ENCODE results near the gene USHBP1. TPM values are rescaled to one million over a fixed set of nuclear protein-coding genes. Genes with fewer than 3 reads are reported as not detected.

The USHBP1 gene, protein sequence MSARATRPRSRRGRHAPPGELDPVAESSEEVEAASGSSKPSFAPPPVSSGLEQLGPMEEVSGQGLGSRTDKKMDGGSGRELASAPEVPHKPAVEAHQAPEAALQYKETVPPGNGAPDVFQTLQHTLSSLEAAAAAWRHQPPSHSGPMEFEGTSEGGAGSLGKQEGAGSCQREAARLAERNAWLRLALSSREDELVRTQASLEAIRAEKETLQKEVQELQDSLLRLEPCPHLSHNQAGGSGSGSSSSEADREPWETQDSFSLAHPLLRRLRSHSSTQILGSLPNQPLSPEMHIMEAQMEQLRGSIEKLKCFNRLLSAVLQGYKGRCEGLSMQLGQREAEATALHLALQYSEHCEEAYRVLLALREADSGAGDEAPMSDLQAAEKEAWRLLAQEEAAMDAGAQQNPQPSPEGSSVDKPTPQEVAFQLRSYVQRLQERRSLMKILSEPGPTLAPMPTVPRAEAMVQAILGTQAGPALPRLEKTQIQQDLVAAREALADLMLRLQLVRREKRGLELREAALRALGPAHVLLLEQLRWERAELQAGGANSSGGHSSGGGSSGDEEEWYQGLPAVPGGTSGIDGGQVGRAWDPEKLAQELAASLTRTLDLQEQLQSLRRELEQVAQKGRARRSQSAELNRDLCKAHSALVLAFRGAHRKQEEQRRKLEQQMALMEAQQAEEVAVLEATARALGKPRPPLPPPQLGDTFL
- total RNA-seq: 0.07 TPM in 1 of 2 replicates, not detected in the other

DNA sequence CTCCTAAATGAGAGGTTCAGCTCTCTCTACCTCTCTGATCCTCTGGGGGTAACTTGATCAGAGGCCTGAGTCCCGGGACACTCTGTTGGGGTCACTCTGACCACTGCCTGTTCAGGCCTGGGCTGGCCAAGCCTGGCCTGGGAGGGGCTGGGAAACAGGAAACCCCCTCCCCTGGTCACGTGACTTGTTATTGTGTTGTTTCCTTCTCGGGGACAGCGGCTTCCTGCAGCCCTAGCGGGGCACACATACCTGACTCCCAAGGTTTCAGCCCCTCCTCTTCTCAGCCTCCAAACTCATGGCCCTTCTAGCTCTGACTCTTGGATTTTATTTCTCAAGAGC lies at the start of gene USHBP1:
Gene USHBP1 (minus strand): TSS at position 105 of the 339 bp plus-strand sequence. CDS start 446 bp downstream, outside the sequence.
- no peak within 1 kb of the TSS for H3K27ac Mint-ChIP-seq
- H3K36me3 Mint-ChIP-seq (ENCODE audit: low read depth): no peaks in the 10 kb centered on the region
- intact Hi-C loops (cut with micrococcal nuclease): no loop called here
- no peaks in the 10 kb centered on the region for H3K9me3 Mint-ChIP-seq
- DNase-seq (ENCODE audit: low spot score): no peak
- H3K4me1 Mint-ChIP-seq (ENCODE audit: low read depth): peaks cover 17% of the 10 kb centered on the region
- H3K4me3 Mint-ChIP-seq (ENCODE audit: low read depth): no peak within 1 kb of the TSS
- H3K27me3 Mint-ChIP-seq (ENCODE audit: low read depth): peaks cover 3% of the 10 kb centered on the region

DNA sequence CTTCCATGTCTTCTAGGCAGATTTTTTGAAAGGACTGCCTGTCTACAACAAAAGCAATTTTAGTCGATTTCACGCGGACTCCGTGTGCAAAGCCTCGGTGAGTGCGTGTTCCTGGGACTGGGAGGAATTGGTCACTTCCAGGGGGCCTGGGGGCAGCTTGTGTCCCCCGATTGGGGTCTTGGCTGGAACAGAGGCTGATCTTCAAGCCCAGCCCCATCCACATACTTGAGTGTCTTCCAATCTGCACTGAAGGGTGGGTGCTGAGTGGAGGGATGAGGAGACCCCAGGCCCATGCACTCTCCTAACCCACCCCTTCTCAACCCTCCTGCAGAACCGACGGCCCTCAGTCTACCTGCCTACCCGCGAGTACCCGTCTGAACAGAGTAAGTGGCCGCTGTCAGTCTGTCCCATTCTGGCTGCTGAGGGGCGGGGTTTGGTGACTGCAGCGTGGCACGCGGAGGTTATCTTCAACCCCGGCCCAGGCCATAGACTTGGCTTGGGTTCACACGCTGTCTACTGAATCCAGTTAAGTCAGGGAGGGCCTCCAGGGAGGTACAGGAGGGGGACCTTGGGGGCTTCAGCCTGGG lies 49.6 kb upstream of the USHBP1 start:
- intact Hi-C loops (cut with micrococcal nuclease): no loop called here
- H3K4me1 Mint-ChIP-seq (ENCODE audit: low read depth): peaks cover 16% of the 10 kb centered on the region
- H3K4me3 Mint-ChIP-seq (ENCODE audit: low read depth): no peak overlapping the region
- no peak for DNase-seq (ENCODE audit: low spot score)
- no peaks in the 10 kb centered on the region for H3K27me3 Mint-ChIP-seq (ENCODE audit: low read depth)
- H3K27ac Mint-ChIP-seq: no peak overlapping the region
- peaks cover 36% of the 10 kb centered on the region for H3K36me3 Mint-ChIP-seq (ENCODE audit: low read depth)
- H3K9me3 Mint-ChIP-seq: no peaks in the 10 kb centered on the region

DNA sequence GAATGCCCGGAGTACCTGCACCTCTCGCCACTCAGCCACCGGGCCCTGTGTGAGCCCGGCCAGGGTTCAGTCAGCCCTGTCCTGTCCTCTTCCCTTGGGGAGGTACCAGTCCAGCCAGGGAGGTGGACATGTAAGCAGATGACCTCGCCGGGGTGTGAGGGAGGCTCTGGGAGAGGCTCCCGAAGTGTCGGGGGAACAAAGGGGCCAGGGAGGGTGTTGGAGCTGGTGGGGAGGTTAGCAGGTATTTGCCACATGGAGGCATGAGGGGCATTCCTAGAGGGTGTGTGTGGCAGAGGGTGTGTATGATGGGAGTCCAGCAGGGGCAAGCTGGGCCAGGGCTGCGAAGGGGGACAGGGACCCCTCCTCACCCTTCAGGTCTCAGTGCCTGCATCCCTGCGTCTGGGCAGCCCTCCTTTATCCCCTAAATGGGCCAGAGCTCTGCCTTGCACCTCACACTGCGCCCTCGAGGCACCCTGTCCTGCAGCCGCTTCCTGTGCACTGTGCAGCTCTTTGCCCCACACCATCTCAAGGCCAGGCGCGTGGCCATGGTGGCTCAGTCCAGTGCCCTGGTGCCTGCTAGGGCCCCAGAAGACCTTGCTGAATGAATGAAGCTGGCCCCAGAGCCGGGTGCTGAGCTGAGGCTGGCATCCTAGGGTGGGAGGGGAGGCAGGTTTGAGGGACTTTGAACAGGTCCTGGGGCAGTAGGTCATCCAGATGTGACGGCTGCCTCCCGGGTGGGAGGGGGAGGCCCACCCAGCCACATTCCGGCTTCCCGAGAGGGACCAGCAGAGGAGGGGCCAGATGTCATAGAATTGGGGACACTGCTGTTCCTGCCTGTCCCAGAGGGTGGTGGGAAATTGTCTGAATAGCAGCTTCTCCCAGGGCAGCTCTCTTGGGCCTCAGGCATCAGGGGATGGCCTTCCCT lies 47.9 kb upstream of the USHBP1 start:
- H3K27ac Mint-ChIP-seq: no peak overlapping the region
- DNase-seq (ENCODE audit: low spot score): no peak
- H3K4me1 Mint-ChIP-seq (ENCODE audit: low read depth): peaks cover 23% of the 10 kb centered on the region
- no peak overlapping the region for H3K4me3 Mint-ChIP-seq (ENCODE audit: low read depth)
- no peaks in the 10 kb centered on the region for H3K27me3 Mint-ChIP-seq (ENCODE audit: low read depth)
- intact Hi-C loops (cut with micrococcal nuclease): no loop called here
- H3K9me3 Mint-ChIP-seq: no peaks in the 10 kb centered on the region
- peaks cover 35% of the 10 kb centered on the region for H3K36me3 Mint-ChIP-seq (ENCODE audit: low read depth)

DNA sequence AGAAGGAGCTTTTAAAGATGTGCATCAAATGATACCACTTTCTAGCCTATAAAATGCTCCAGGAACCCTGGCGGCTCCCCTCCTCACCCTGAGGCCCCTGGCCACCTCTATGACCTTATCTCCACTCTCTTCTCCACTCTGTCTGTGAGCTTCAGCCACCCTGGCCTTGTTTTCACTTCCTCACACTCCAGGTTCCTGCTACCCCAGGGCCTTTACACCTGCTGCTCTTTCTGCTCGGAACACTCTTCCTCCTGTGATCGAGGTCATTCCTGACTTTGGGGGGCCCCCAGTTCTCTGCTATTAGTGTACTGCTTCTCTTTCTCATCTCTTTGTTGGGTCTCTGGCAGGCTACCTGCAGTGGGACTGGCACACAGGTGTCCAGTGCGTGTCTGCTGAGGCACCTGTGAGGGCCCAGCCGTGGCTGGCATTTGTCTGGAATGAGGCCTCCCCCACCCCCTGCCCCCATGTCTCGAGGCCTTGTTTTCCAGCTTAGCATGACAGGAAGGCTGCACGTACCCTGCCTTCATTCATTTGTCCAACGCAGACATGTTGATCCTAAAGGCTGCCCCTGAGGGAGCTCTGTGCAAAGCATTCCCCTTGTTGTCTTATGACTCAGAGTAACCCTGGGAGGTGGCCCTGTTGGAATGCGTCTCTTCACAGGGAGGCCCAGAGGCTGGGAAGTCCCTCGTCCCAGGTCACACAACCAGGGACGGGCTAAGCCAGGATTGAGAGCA lies 47.1 kb upstream of the USHBP1 start:
- peaks cover 30% of the 10 kb centered on the region for H3K36me3 Mint-ChIP-seq (ENCODE audit: low read depth)
- H3K9me3 Mint-ChIP-seq: no peaks in the 10 kb centered on the region
- H3K4me1 Mint-ChIP-seq (ENCODE audit: low read depth): peaks cover 24% of the 10 kb centered on the region
- no peaks in the 10 kb centered on the region for H3K27me3 Mint-ChIP-seq (ENCODE audit: low read depth)
- peak overlapping the region; percentile 59 for H3K27ac Mint-ChIP-seq
- intact Hi-C loops (cut with micrococcal nuclease): no loop called here
- peak overlapping the region; percentile 66 for H3K4me3 Mint-ChIP-seq (ENCODE audit: low read depth)
- no peak for DNase-seq (ENCODE audit: low spot score)

DNA sequence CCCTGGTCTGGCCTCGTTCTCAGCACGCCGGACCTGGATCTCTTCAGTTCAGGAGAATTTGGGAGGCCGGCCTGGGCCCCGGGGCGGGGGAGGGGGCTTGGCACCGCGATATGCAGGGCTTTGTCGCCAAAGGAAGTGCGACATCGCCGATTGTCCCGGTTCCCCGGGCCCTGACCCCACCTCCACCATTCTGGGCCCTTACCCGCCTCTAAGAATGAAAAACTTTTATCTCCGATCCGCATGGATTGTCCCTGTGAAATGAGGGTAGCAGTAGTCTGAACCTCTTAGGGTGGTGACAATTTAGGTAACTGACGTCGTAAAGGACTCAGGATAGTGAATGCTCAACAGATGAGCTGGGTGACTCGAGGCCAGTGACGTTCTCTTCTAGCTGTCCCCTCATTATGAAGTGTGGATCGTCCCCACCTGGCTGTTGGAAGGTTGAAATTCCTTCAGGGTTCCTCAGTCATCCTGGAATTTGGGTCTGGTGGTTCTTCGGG lies 45.5 kb upstream of the USHBP1 start:
- H3K9me3 Mint-ChIP-seq: no peaks in the 10 kb centered on the region
- H3K4me3 Mint-ChIP-seq (ENCODE audit: low read depth): peak overlapping the region; percentile 98
- no peak for DNase-seq (ENCODE audit: low spot score)
- intact Hi-C loops (cut with micrococcal nuclease): loop anchor here (1.0 to 5.0 kb wide), 4 partner anchors 18 to 97 kb away; partner anchors contain the start of genes BST2, GTPBP3 and OCEL1
- H3K27me3 Mint-ChIP-seq (ENCODE audit: low read depth): no peaks in the 10 kb centered on the region
- peak overlapping the region; percentile 95 for H3K27ac Mint-ChIP-seq
- peaks cover 26% of the 10 kb centered on the region for H3K4me1 Mint-ChIP-seq (ENCODE audit: low read depth)
- H3K36me3 Mint-ChIP-seq (ENCODE audit: low read depth): peaks cover 20% of the 10 kb centered on the region

DNA sequence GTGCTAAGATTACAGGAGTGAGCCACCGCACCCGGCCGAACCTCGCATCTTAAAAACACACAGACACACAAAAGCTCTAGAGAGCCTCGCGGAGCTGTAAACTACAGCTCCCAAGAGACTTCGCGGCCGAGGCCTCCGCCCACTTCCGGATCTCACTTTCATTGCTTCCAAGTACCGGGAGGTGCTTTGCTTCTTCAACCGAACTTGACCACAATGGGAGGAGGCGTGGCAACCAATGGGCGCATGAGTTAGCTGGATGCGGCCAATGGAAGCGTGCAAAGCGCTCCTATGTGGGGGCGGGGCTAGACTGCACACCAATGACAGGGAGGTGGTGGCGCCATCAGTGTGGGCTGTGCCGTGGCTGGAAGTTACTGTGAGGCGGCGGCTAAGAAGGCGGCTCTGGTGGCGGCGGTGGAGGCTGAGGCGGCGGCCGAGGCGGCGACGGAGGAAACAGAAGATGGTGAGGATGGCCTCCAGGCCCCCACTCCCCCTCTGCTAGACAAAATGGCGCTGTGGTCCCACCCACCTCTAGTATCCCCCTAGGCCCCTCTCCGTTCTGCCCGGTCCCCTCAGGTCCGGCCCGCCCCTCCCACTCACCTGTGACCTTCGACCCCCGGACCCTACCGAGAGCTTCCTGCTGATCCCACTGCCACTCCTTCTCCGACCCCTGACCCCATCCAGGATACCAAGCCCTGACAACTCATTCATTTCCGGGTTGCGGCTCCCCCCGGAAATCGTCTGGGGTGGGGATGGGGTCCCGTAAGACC lies 44.8 kb upstream of the USHBP1 start, which contains the start of gene DDA1:
Gene DDA1 (plus strand): TSS at position 366 of the 767 bp plus-strand sequence. CDS start 92 bp downstream, at position 458.
- no peaks in the 10 kb centered on the region for H3K27me3 Mint-ChIP-seq (ENCODE audit: low read depth)

DNA sequence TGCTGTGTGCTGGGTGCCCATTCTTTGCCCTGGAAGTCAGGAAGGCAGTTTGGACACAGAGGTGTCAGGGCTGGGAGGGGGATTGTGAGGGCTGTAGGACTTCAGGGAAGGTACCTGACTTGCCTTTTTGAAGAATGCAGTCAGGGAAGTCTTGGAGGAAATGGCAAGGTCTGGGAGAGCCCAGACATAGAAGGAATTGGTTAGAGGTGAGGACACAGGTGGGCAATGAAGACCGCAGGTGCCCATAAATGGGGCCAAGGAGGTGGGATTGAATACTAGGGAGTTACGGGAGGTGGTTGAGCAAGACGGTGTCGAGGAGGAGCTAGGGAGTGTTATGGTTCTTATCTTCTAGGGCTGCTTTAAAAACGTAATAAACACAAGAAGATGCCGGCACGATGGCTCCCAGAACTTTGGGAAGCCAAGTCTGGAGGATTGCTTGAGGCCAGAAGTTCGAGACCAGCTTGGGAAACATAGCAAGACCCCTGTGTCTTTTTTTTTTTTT lies 43.4 kb upstream of the USHBP1 start:
- H3K27ac Mint-ChIP-seq: no peak overlapping the region
- H3K4me1 Mint-ChIP-seq (ENCODE audit: low read depth): peaks cover 36% of the 10 kb centered on the region
- H3K27me3 Mint-ChIP-seq (ENCODE audit: low read depth): no peaks in the 10 kb centered on the region

More for the DNA sequence above, 44.8 kb upstream of the USHBP1 start, which contains the start of gene DDA1:
- peak; percentile 99 for DNase-seq (ENCODE audit: low spot score)
- Mint-ChIP-seq H3K9me3 (no peaks in the 10 kb centered on the region), H3K4me3 (ENCODE audit: low read depth) (peak within 1 kb of the TSS; percentile 98), H3K27ac (peak within 1 kb of the TSS; percentile 95), H3K4me1 (ENCODE audit: low read depth) (peaks cover 30% of the 10 kb centered on the region), H3K36me3 (ENCODE audit: low read depth) (peaks cover 20% of the 10 kb centered on the region)
- intact Hi-C loops (cut with micrococcal nuclease): loop anchor here (1.0 to 5.0 kb wide), 4 partner anchors 19 to 98 kb away; partner anchors contain the start of genes BST2, GTPBP3 and OCEL1

DNA sequence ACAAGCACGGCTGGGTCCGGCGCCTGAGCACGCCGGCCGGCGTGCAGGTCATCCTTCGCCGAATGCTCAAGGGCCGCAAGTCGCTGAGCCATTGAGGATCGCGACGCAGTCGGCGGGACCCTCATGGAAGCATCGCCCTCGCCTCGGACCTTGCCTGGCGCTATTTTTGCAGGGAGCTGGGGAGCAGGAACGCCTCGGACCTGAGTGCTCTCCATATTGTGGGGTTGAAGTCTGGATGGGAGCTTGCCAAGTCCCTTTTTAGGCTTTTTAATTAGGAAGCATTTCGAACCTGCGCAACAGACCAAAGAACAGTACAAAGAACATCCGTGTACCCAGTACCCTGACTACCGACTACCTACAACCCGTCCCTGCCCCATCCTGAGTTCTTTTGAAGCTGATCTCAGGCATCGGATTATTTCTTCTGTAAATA lies 41.8 kb upstream of the USHBP1 start:
- Mint-ChIP-seq H3K27me3 (ENCODE audit: low read depth) (no peaks in the 10 kb centered on the region), H3K36me3 (ENCODE audit: low read depth) (peaks cover 11% of the 10 kb centered on the region), H3K4me1 (ENCODE audit: low read depth) (peaks cover 38% of the 10 kb centered on the region), H3K9me3 (no peaks in the 10 kb centered on the region), H3K27ac (peak overlapping the region; percentile 85), H3K4me3 (ENCODE audit: low read depth) (peak overlapping the region; percentile 87)
- intact Hi-C loops (cut with micrococcal nuclease): loop anchor here (5.0 kb wide), 2 partner anchors 79 to 101 kb away; partner anchors contain the start of genes BST2 and OCEL1
- DNase-seq (ENCODE audit: low spot score): no peak

More for the DNA sequence above, 43.4 kb upstream of the USHBP1 start:
- intact Hi-C loops (cut with micrococcal nuclease): loop anchor here (5.0 kb wide), 2 partner anchors 81 to 99 kb away; partner anchors contain the start of genes BST2 and OCEL1
- Mint-ChIP-seq H3K9me3 (no peaks in the 10 kb centered on the region), H3K4me3 (ENCODE audit: low read depth) (peak overlapping the region; percentile 31), H3K36me3 (ENCODE audit: low read depth) (peaks cover 12% of the 10 kb centered on the region)
- DNase-seq (ENCODE audit: low spot score): no peak

DNA sequence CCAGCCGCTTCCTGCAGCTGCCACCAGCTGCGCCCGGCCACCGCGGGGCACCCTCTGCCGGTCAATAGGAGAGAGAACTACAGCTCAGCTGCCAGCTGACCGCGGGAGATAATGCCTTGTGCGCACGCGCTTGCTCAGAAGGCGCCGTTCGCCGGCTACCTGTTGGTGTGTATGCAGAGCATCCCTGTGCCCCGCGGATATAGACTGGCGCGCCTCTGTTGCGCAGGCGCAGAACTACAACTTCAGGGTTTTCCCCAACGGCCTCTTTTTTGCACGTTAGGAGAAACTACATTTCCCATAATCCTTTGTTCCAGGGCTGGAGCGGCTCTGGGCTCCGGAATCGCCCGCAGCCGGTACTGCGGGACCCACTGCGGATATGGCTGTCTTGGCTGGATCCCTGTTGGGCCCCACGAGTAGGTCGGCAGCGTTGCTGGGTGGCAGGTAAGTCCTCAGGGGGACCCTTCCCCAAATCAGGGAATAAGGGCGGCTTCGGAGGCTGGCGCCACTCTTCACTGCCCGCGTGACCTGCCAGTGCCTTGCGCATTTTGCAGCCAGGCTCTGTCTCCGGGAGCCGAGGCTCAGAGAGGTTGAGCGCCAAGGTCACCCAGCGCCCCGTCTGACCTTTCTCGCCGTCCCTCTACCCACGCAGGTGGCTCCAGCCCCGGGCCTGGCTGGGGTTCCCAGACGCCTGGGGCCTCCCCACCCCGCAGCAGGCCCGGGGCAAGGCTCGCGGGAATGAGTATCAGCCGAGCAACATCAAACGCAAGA lies 41.2 kb upstream of the USHBP1 start, which contains the start of gene MRPL34:
Gene MRPL34 (plus strand): TSS at position 356 of the 768 bp plus-strand sequence. CDS start 21 bp downstream, at position 377.
- intact Hi-C loops (cut with micrococcal nuclease): loop anchor here (1.0 to 5.0 kb wide), 3 partner anchors 13 to 102 kb away; partner anchors contain the start of genes BST2 and OCEL1
- H3K4me3 Mint-ChIP-seq (ENCODE audit: low read depth): peak within 1 kb of the TSS; percentile 87
- DNase-seq (ENCODE audit: low spot score): peak; percentile 96
- H3K36me3 Mint-ChIP-seq (ENCODE audit: low read depth): peaks cover 11% of the 10 kb centered on the region
- peak within 1 kb of the TSS; percentile 85 for H3K27ac Mint-ChIP-seq
- no peaks in the 10 kb centered on the region for H3K9me3 Mint-ChIP-seq
- peaks cover 36% of the 10 kb centered on the region for H3K4me1 Mint-ChIP-seq (ENCODE audit: low read depth)
- no peaks in the 10 kb centered on the region for H3K27me3 Mint-ChIP-seq (ENCODE audit: low read depth)

DNA sequence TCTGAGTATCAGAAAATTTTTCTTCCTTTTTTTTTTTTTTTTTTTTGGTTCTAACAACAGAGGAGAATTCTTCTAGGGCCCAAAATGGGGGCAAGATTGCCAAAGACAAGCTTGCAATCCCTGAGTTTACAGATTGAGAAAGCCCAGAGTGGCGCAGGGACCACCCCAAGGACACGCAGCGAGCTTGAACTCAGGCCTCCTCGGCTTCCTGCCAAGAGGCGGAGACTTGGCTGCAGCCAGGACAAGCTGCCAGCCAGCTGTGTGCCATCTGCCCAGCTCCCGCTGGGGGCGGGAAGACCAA lies 40.6 kb upstream of the USHBP1 start:
- Mint-ChIP-seq H3K4me1 (ENCODE audit: low read depth) (peaks cover 32% of the 10 kb centered on the region), H3K27ac (peak overlapping the region; percentile 85), H3K9me3 (no peaks in the 10 kb centered on the region), H3K4me3 (ENCODE audit: low read depth) (peak overlapping the region; percentile 87), H3K36me3 (ENCODE audit: low read depth) (peaks cover 11% of the 10 kb centered on the region), H3K27me3 (ENCODE audit: low read depth) (no peaks in the 10 kb centered on the region)
- intact Hi-C loops (cut with micrococcal nuclease): loop anchor here (1.0 to 5.0 kb wide), 3 partner anchors 13 to 102 kb away; partner anchors contain the start of genes BST2 and OCEL1
- no peak for DNase-seq (ENCODE audit: low spot score)
